Measurements from ENCODE around the gene RAPSN. TPM values are rescaled to one million over a fixed set of nuclear protein-coding genes. Genes with fewer than 3 reads are reported as not detected.

The RAPSN gene
- total RNA-seq, 1 experiment from 2014 or later, result not detected

- CTCF ChIA-PET, result no interaction called here
- Histone ChIP-seq H3K9me3 (ENCODE audit: low read length) (no peaks in the 10 kb centered on the region), H3F3A (ENCODE audit: low read length, unreplicated experiment) (peaks cover 3% of the 10 kb centered on the region), H3K4me2 (ENCODE audit: low read length) (no peak overlapping the region), H3K9me2 (replicated peaks; ENCODE audit: low read length) (no peaks in the 10 kb centered on the region), H3K9ac (ENCODE audit: low read length) (no peak overlapping the region), H3K27me3 (ENCODE audit: low read length) (no peaks in the 10 kb centered on the region), H3K36me3 (ENCODE audit: low read depth, low read length) (peaks cover 29% of the 10 kb centered on the region; the same call in 1 of the 2 replicates), H3K4me1 (ENCODE audit: insufficient read depth, low read length) (peaks cover 19% of the 10 kb centered on the region), H3K79me2 (ENCODE audit: low read length) (no peaks in the 10 kb centered on the region), H2AFZ (ENCODE audit: low read length) (no peak overlapping the region), H3K27ac (ENCODE audit: low read length) (no peak overlapping the region), H3K4me3 (ENCODE audit: low read length) (no peak overlapping the region), H4K20me1 (ENCODE audit: low read length) (peaks cover 9% of the 10 kb centered on the region; the same call in 1 of the 2 replicates)
- POLR2A ChIA-PET (ENCODE audit: unreplicated experiment), result no interaction called here
- ATAC-seq, result no peak
- intact Hi-C loops (cut with micrococcal nuclease), result no loop called here
- TF ChIP-seq EZH2phosphoT487 (IDR thresholded peaks at IDR 0.05; ENCODE audit: borderline replicate concordance, low read length), result no peak
- no peak for TF ChIP-seq CTCF (conservative IDR thresholded peaks at IDR 0.05; ENCODE audit: low read depth, low read length)
- no peak for TF ChIP-seq EZH2 (IDR thresholded peaks at IDR 0.05; ENCODE audit: low read length, unreplicated experiment)
- BruUV-seq (replicated peaks), result no TSS peak
- DNase-seq, result no peak
Observed at GRCh38 chr11:47417712-47418111, 31.2 kb downstream of the RAPSN start.

GRCh38 chr11:47415949-47416472 lies 32.9 kb downstream of the RAPSN start:
- no peaks in the 10 kb centered on the region for H3K9me3 ChIP-seq (ENCODE audit: low read length)
- peak overlapping the region; percentile 44 for H3K4me2 ChIP-seq (ENCODE audit: low read length)
- TF ChIP-seq CTCF (conservative IDR thresholded peaks at IDR 0.05; ENCODE audit: low read depth, low read length) (no peak), EZH2 (IDR thresholded peaks at IDR 0.05; ENCODE audit: low read length, unreplicated experiment) (no peak), EZH2phosphoT487 (IDR thresholded peaks at IDR 0.05; ENCODE audit: borderline replicate concordance, low read length) (no peak)
- H3F3A ChIP-seq (ENCODE audit: low read length, unreplicated experiment), result peaks cover 3% of the 10 kb centered on the region
- H3K9ac ChIP-seq (ENCODE audit: low read length), result no peak overlapping the region
- H3K79me2 ChIP-seq (ENCODE audit: low read length), result 0 out of 2 replicates have a peak, but pooled peaks cover 1% of the 10 kb centered on the region
- ChIA-PET POLR2A (ENCODE audit: unreplicated experiment) (interaction anchor here (0.6 kb wide), 1 partner anchor 68 kb away, joined by 8 read pairs; no protein-coding TSS in a partner anchor), CTCF (interaction anchor here (0.5 kb wide), 1 partner anchor 210 kb away, joined by 3 read pairs; no protein-coding TSS in a partner anchor)
- peak overlapping the region; percentile 46 for H3K27ac ChIP-seq (ENCODE audit: low read length)
- H3K36me3 ChIP-seq (ENCODE audit: low read depth, low read length), result peaks cover 19% of the 10 kb centered on the region
- H4K20me1 ChIP-seq (ENCODE audit: low read length), result peaks cover 9% of the 10 kb centered on the region; the same call in 1 of the 2 replicates
- intact Hi-C loops (cut with micrococcal nuclease), result no loop called here
- no peaks in the 10 kb centered on the region for H3K9me2 ChIP-seq (replicated peaks; ENCODE audit: low read length)
- H3K4me1 ChIP-seq (ENCODE audit: insufficient read depth, low read length), result peaks cover 19% of the 10 kb centered on the region
- H2AFZ ChIP-seq (ENCODE audit: low read length), result no peak overlapping the region
- DNase-seq (peak; percentile 89), ATAC-seq (peak; percentile 87)
- H3K4me3 ChIP-seq (ENCODE audit: low read length), result no peak overlapping the region
- H3K27me3 ChIP-seq (ENCODE audit: low read length), result no peaks in the 10 kb centered on the region
- TSS peak; percentile 13 for BruUV-seq (replicated peaks)
